Sigmoid colon (tissue), 4 donors: ENCODE data around the gene CD247.

Experiments used
- EP300 ChIP-seq, 4 donors: sonication (generic); formaldehyde crosslinking; IDR thresholded peaks; one replicate each; pipeline ENCODE4 v1.6.1; 2017; ENCODE audit warnings: antibody characterized with exemption in 4 of 4
- POLR2A ChIP-seq, 2 donors: fragments of 450-650 bp; IDR thresholded peaks; one replicate each; pipeline ENCODE4 v1.6.1; 2016; ENCODE audit warnings: antibody characterized with exemption in 2 of 2, mild to moderate bottlenecking in 2 of 2, moderate library complexity in 2 of 2
- POLR2AphosphoS5 ChIP-seq, 4 donors: sonication (generic); formaldehyde crosslinking; IDR thresholded peaks; one replicate each; pipeline ENCODE4 v1.6.1; 2017; ENCODE audit warnings: antibody characterized with exemption in 4 of 4
- TF ChIP-seq, protein P1 (sequence below), 4 experiments: fragments of 450-650 bp in 3 of 4; fragments of 200-600 bp in 1 of 4; IDR thresholded peaks; one replicate each; pipeline ENCODE4 v1.5.1; 2016 to 2019; ENCODE audit warnings: antibody characterized with exemption in 4 of 4, mild to moderate bottlenecking in 3 of 4, moderate library complexity in 2 of 4

DNA sequence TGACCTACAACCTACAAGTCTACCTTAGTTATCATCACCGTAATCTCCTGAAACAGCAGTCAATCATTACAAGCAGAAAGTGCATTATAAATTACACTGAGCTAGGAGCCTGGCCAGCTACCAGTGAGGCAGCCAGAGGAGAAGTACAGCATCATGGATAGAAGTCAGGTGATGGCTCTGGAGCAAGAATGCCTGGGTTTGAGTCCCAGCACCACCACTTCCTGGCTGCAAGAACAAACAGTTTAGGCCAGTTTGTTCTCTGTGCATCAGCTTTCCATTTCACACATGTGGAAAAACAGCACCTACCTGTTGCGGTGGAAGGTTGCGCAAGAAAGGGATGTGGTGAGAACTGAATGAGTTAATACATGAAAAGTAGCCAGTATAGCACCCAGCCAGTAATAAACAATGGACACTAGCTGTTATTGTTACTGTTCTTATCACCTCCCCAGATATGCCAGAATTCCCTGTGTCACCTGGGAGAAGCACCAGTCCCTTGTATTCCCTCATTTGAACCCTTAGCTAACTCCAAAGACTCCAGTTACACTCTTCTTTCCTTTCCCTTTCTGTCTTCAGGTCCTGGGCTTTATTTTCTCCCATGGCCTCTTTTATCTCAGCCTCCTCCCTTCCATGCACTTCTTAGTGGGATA lies 26.2 kb upstream of the CD247 start:
- TF ChIP-seq, protein P1, sequence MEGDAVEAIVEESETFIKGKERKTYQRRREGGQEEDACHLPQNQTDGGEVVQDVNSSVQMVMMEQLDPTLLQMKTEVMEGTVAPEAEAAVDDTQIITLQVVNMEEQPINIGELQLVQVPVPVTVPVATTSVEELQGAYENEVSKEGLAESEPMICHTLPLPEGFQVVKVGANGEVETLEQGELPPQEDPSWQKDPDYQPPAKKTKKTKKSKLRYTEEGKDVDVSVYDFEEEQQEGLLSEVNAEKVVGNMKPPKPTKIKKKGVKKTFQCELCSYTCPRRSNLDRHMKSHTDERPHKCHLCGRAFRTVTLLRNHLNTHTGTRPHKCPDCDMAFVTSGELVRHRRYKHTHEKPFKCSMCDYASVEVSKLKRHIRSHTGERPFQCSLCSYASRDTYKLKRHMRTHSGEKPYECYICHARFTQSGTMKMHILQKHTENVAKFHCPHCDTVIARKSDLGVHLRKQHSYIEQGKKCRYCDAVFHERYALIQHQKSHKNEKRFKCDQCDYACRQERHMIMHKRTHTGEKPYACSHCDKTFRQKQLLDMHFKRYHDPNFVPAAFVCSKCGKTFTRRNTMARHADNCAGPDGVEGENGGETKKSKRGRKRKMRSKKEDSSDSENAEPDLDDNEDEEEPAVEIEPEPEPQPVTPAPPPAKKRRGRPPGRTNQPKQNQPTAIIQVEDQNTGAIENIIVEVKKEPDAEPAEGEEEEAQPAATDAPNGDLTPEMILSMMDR (IDR thresholded peaks at IDR 0.05) = no peak
- TF ChIP-seq EP300 (IDR thresholded peaks at IDR 0.05) = no peak
- TF ChIP-seq POLR2AphosphoS5 (IDR thresholded peaks at IDR 0.05) = no peak
- no peak for TF ChIP-seq POLR2A (IDR thresholded peaks at IDR 0.05)
